GM12878 (cell line): Measurements from ENCODE around the gene AJM1. TPM values are rescaled to one million over a fixed set of nuclear protein-coding genes. Genes with fewer than 3 reads are reported as not detected.

Source experiments
- ATAC-seq: fragments of 200-7000 bp; cut with Tn5 transposase; 3 replicates; pipeline ENCODE4 v1.9.1; 2020; ENCODE audit warnings: mild to moderate bottlenecking, moderate library complexity
- BruUV-seq: library from RNA; stranded (reverse); fragments of 400-500 nt; replicated peaks from 2 replicates; lab custom pipeline; 2021; lab: Mats Ljungman, UMichigan
- CTCF ChIA-PET: fragments of 300-600 bp; sonication (Branson Sonifier 250); formaldehyde crosslinking; extraction: SDS; loops from one replicate; lab custom pipeline; 2021; ENCODE audit warnings: inconsistent platforms; lab: Yijun Ruan, JAX
- POLR2A ChIA-PET: fragments of 350-600 bp; formaldehyde crosslinking; extraction: SDS; loops from one replicate; lab custom pipeline; 2021; ENCODE audit warnings: inconsistent platforms; lab: Charles Lee
- RAD21 ChIA-PET: fragments of 300-600 bp; sonication (Branson Sonifier 250); formaldehyde crosslinking; loops from one replicate; lab custom pipeline; 2023; ENCODE audit warnings: antibody characterized with exemption; ENCODE audit not compliant: unreplicated experiment; lab: Charles Lee
- SMC1A ChIA-PET: fragments of 300-600 bp; sonication (Branson Sonifier 250); formaldehyde crosslinking; loops from one replicate; lab custom pipeline; 2023; ENCODE audit not compliant: unreplicated experiment, uncharacterized antibody; lab: Charles Lee
- DNase-seq: peaks from one replicate; pipeline ENCODE4 v3.0.0-alpha.2; 2011; ENCODE audit warnings: low read depth, low spot score
- FAIRE-seq: peaks from 3 replicates; lab custom pipeline; 2011; peaks lifted over from hg19 to GRCh38; lab: Jason Lieb, UNC
- H2AFZ ChIP-seq: 2 replicates; pipeline ENCODE4 v1.6.0; 2011; ENCODE audit warnings: low read depth, low read length, control low read depth; ENCODE audit not compliant: control insufficient read depth
- H3K27ac ChIP-seq: 2 replicates; pipeline ENCODE4 v1.5.1; 2011; ENCODE audit warnings: control low read depth; ENCODE audit not compliant: control insufficient read depth, insufficient read depth
- H3K27me3 ChIP-seq, 2 experiments: replicated peaks in 1 of 2; 2 replicates each; pipeline versions ENCODE4 v1.6.0 to v1.6.1; 2011; ENCODE audit warnings: low read length in 1 of 2; ENCODE audit not compliant: control insufficient read depth in 2 of 2, insufficient read depth in 2 of 2
- H3K36me3 ChIP-seq, 2 experiments: 2 replicates each; pipeline ENCODE4 v1.5.1; 2011; ENCODE audit warnings: low read length in 1 of 2; ENCODE audit not compliant: control insufficient read depth in 2 of 2, insufficient read depth in 2 of 2
- H3K4me1 ChIP-seq: 2 replicates; pipeline ENCODE4 v1.6.1; 2011; ENCODE audit warnings: mild to moderate bottlenecking, low read length, moderate library complexity, mixed read lengths; ENCODE audit not compliant: control insufficient read depth, insufficient read depth
- H3K4me2 ChIP-seq: 2 replicates; pipeline ENCODE4 v1.6.0; 2011; ENCODE audit warnings: control low read depth; ENCODE audit not compliant: control insufficient read depth, insufficient read depth
- H3K4me3 ChIP-seq: fragments of 200-600 bp; sonication (generic); 2 replicates; pipeline ENCODE4 v1.5.1; 2016
- H3K79me2 ChIP-seq: 2 replicates; pipeline ENCODE4 v1.6.0; 2011; ENCODE audit warnings: low read length; ENCODE audit not compliant: control insufficient read depth, insufficient read depth
- H3K9ac ChIP-seq: 2 replicates; pipeline ENCODE4 v1.8.0; 2011; ENCODE audit warnings: low read length, control low read depth, mixed read lengths; ENCODE audit not compliant: control insufficient read depth, insufficient read depth
- H3K9me3 ChIP-seq: replicated peaks from 3 replicates; pipeline ENCODE4 v1.5.1; 2011; ENCODE audit warnings: mild to moderate bottlenecking, low read length; ENCODE audit not compliant: control insufficient read depth, insufficient read depth
- H4K20me1 ChIP-seq: 2 replicates; pipeline ENCODE4 v1.6.0; 2011; ENCODE audit not compliant: control insufficient read depth, insufficient read depth
- CEBPB ChIP-seq, 2 experiments: fragments of 150-350 bp in 1 of 2; IDR thresholded peaks; 2 replicates each; pipeline ENCODE4 v1.6.1; 2012 to 2014; ENCODE audit warnings: low read depth in 2 of 2, low read length in 2 of 2, borderline replicate concordance in 1 of 2, inconsistent platforms in 1 of 2
- CHD2 ChIP-seq: IDR thresholded peaks from 2 replicates; pipeline ENCODE4 v1.6.1; 2011; ENCODE audit warnings: low read depth, low read length, improper control_type of control experiment, borderline replicate concordance
- DPF2 ChIP-seq: fragments of 450-650 bp; IDR thresholded peaks from 2 replicates; pipeline ENCODE4 v1.6.1; 2017; ENCODE audit warnings: mild to moderate bottlenecking
- LARP7 ChIP-seq: fragments of 450-650 bp; IDR thresholded peaks from 2 replicates; pipeline ENCODE4 v1.6.1; 2017; ENCODE audit warnings: mild to moderate bottlenecking
- MTA3 ChIP-seq: IDR thresholded peaks from 2 replicates; pipeline ENCODE4 v1.6.1; 2012; ENCODE audit warnings: low read length, inconsistent platforms, borderline replicate concordance
- NFIC ChIP-seq: IDR thresholded peaks from 2 replicates; pipeline ENCODE4 v1.6.1; 2012; ENCODE audit warnings: low read depth, mild to moderate bottlenecking, inconsistent platforms, low read length, moderate library complexity
- SP1 ChIP-seq: IDR thresholded peaks from one replicate; pipeline ENCODE4 v1.6.1; 2011; ENCODE audit warnings: low read depth, low read length
- WGBS: methylation state at CpG from one replicate; pipeline ENCODE4 v1.1.6; 2016; ENCODE audit warnings: low lambda C conversion rate; ENCODE audit not compliant: insufficient replicate concordance, insufficient coverage; ENCODE audit errors: missing lambda C conversion rate; 5-methylcytosine and 5-hydroxymethylcytosine counted together
- in situ Hi-C: fragments of 300-500 bp; cut with MboI; formaldehyde crosslinking; loops from 9 replicates; pipeline ENCODE4 v1.14.3; 2018; ENCODE audit warnings: mixed read lengths
- intact Hi-C: fragments of 100-400 bp; cut with micrococcal nuclease; formaldehyde crosslinking; loops from one replicate; pipeline ENCODE4 v1.14.2; 2022; ENCODE audit not compliant: unreplicated experiment
- polyA plus RNA-seq, 11 experiments: library from polyadenylated mRNA; depleted of rRNA in 4 of 11; unstranded in 6 of 11; stranded (reverse) in 5 of 11; fragments of >200 nt; fragmentation: Nextera tagmentation in 4 of 11; fragmentation: Illumina TruSeq in 1 of 11; extraction: Ambion mirVana in 4 of 11; extraction: Trizol in 1 of 11; gene quantifications; 1 replicate in 1 of 11; 2 replicates in 10 of 11; pipeline versions ENCODE4 v1.2.1 to v1.2.3, GENCODE V29; 2011 to 2016; ENCODE audit warnings: inconsistent platforms in 2 of 11, missing spikeins in 2 of 11, low read depth in 1 of 11
- total RNA-seq, 4 experiments: library from RNA; depleted of rRNA in 3 of 4; stranded (reverse); fragments of >200 nt in 3 of 4; fragmentation: Illumina TruSeq in 1 of 4; extraction: Trizol in 1 of 4; gene quantifications; 2 replicates each; pipeline versions ENCODE4 v1.2.1 to v1.2.3, GENCODE V29; 2013 to 2021
- TF ChIP-seq, protein P1 (sequence below): IDR thresholded peaks from 2 replicates; pipeline ENCODE4 v1.6.1; 2012; ENCODE audit warnings: low read depth, low read length, improper control_type of control experiment
- TF ChIP-seq, protein P2 (sequence below): IDR thresholded peaks from 2 replicates; pipeline ENCODE4 v1.6.1; 2012; ENCODE audit warnings: improper control_type of control experiment, low read depth, low read length; ENCODE audit not compliant: insufficient replicate concordance
- TF ChIP-seq, protein P3 (sequence below): IDR thresholded peaks from 2 replicates; pipeline ENCODE4 v1.6.1; 2012; ENCODE audit warnings: low read depth, low read length, improper control_type of control experiment
- TF ChIP-seq, protein P4 (sequence below): fragments of 450-650 bp; formaldehyde crosslinking; IDR thresholded peaks from 2 replicates; pipeline ENCODE4 v1.5.0; 2022; ENCODE audit warnings: mild to moderate bottlenecking, missing genetic modification characterization

AJM1 gene
- total and polyA plus RNA-seq, 10 of the 15 experiments (the other 5 are each of a cell fraction or from before 2014, with no cell fraction given): 0.06 to 2.5 (median 1.0) TPM; not detected in 2

DNA sequence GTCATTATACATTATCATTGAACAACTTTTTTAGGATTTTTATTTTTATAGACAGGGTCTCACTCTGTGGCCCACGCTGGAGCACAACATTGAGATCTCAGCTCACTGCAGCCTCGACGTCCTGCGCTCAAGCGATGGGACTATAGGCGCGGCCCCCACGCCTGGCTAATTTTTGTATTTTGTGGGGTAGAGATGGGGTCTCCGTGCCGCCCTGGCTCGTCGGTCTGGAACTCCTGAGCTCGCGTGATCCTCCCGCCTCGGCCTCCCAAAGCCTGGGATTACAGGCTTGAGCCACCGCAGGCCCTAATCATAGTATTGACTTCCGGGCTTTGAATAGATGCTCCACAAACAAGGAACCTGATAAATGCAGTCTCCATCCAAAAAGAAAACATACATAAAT, 25.2 kb downstream of the AJM1 start:
- no peak overlapping the region for H3K9ac ChIP-seq
- peaks cover 3 to 5% of the 10 kb centered on the region in 2 experiments; a peak in 3 of 4 replicates for H3K36me3 ChIP-seq
- ChIA-PET POLR2A (interaction anchor here (0.5 to 1.5 kb wide), 2 partner anchors 14 to 65 kb away, joined by 5 read pairs; no protein-coding TSS in a partner anchor), CTCF (no interaction called here), SMC1A (interaction anchor here (1.8 kb wide), 1 partner anchor 14 kb away, joined by 9 read pairs; no protein-coding TSS in a partner anchor), RAD21 (no interaction called here)
- H3K4me2 ChIP-seq: no peak overlapping the region
- peaks cover 3% of the 10 kb centered on the region; the same call in 1 of the 3 replicates for H3K9me3 ChIP-seq
- in situ Hi-C loops (no loop called here), intact Hi-C loops (no loop called here)
- H3K27ac ChIP-seq: no peak overlapping the region
- no TSS peak for BruUV-seq
- no peak for FAIRE-seq
- no peak for DNase-seq
- peaks cover 24% of the 10 kb centered on the region for H3K79me2 ChIP-seq
- no peaks in the 10 kb centered on the region for H3K27me3 ChIP-seq
- H2AFZ ChIP-seq: no peak overlapping the region
- no peak overlapping the region for H3K4me3 ChIP-seq
- 0 out of 2 replicates have a peak, but pooled peaks cover 2% of the 10 kb centered on the region for H4K20me1 ChIP-seq
- 97% methylated on average over 18 of the region's 18 CpGs for WGBS
- H3K4me1 ChIP-seq: peaks cover 5% of the 10 kb centered on the region
- no peak for ATAC-seq
- TF ChIP-seq DPF2: no peak
- TF ChIP-seq, protein P1, sequence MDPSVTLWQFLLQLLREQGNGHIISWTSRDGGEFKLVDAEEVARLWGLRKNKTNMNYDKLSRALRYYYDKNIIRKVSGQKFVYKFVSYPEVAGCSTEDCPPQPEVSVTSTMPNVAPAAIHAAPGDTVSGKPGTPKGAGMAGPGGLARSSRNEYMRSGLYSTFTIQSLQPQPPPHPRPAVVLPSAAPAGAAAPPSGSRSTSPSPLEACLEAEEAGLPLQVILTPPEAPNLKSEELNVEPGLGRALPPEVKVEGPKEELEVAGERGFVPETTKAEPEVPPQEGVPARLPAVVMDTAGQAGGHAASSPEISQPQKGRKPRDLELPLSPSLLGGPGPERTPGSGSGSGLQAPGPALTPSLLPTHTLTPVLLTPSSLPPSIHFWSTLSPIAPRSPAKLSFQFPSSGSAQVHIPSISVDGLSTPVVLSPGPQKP: no peak
- TF ChIP-seq NFIC: no peak
- TF ChIP-seq, protein P2, sequence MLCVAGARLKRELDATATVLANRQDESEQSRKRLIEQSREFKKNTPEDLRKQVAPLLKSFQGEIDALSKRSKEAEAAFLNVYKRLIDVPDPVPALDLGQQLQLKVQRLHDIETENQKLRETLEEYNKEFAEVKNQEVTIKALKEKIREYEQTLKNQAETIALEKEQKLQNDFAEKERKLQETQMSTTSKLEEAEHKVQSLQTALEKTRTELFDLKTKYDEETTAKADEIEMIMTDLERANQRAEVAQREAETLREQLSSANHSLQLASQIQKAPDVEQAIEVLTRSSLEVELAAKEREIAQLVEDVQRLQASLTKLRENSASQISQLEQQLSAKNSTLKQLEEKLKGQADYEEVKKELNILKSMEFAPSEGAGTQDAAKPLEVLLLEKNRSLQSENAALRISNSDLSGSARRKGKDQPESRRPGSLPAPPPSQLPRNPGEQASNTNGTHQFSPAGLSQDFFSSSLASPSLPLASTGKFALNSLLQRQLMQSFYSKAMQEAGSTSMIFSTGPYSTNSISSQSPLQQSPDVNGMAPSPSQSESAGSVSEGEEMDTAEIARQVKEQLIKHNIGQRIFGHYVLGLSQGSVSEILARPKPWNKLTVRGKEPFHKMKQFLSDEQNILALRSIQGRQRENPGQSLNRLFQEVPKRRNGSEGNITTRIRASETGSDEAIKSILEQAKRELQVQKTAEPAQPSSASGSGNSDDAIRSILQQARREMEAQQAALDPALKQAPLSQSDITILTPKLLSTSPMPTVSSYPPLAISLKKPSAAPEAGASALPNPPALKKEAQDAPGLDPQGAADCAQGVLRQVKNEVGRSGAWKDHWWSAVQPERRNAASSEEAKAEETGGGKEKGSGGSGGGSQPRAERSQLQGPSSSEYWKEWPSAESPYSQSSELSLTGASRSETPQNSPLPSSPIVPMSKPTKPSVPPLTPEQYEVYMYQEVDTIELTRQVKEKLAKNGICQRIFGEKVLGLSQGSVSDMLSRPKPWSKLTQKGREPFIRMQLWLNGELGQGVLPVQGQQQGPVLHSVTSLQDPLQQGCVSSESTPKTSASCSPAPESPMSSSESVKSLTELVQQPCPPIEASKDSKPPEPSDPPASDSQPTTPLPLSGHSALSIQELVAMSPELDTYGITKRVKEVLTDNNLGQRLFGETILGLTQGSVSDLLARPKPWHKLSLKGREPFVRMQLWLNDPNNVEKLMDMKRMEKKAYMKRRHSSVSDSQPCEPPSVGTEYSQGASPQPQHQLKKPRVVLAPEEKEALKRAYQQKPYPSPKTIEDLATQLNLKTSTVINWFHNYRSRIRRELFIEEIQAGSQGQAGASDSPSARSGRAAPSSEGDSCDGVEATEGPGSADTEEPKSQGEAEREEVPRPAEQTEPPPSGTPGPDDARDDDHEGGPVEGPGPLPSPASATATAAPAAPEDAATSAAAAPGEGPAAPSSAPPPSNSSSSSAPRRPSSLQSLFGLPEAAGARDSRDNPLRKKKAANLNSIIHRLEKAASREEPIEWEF: no peak
- no peak for TF ChIP-seq LARP7
- TF ChIP-seq, protein P3, sequence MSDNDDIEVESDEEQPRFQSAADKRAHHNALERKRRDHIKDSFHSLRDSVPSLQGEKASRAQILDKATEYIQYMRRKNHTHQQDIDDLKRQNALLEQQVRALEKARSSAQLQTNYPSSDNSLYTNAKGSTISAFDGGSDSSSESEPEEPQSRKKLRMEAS: no peak
- no peak for TF ChIP-seq MTA3
- no peak for TF ChIP-seq CHD2
- TF ChIP-seq SP1: no peak
- TF ChIP-seq, protein P4, sequence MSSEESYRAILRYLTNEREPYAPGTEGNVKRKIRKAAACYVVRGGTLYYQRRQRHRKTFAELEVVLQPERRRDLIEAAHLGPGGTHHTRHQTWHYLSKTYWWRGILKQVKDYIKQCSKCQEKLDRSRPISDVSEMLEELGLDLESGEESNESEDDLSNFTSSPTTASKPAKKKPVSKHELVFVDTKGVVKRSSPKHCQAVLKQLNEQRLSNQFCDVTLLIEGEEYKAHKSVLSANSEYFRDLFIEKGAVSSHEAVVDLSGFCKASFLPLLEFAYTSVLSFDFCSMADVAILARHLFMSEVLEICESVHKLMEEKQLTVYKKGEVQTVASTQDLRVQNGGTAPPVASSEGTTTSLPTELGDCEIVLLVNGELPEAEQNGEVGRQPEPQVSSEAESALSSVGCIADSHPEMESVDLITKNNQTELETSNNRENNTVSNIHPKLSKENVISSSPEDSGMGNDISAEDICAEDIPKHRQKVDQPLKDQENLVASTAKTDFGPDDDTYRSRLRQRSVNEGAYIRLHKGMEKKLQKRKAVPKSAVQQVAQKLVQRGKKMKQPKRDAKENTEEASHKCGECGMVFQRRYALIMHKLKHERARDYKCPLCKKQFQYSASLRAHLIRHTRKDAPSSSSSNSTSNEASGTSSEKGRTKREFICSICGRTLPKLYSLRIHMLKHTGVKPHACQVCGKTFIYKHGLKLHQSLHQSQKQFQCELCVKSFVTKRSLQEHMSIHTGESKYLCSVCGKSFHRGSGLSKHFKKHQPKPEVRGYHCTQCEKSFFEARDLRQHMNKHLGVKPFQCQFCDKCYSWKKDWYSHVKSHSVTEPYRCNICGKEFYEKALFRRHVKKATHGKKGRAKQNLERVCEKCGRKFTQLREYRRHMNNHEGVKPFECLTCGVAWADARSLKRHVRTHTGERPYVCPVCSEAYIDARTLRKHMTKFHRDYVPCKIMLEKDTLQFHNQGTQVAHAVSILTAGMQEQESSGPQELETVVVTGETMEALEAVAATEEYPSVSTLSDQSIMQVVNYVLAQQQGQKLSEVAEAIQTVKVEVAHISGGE (CRISPR knock-in tag): no peak
- TF ChIP-seq CEBPB (IDR thresholded peaks at IDR 0.05; ENCODE audit: borderline replicate concordance in 1 of 2, low read depth in 2 of 2, low read length in 2 of 2): no peak
